K562 (cell line): ENCODE data around the gene MRPL4. TPM values are rescaled to one million over a fixed set of nuclear protein-coding genes. Genes with fewer than 3 reads are reported as not detected.

Experiments
- ATF2 ChIP-seq: sonication (generic); formaldehyde crosslinking; IDR thresholded peaks from 2 replicates; pipeline ENCODE4 v1.8.1; 2022; ENCODE audit warnings: missing genetic modification reagents
- GTF2E2 ChIP-seq: fragments of 200-800 bp; sonication (Bioruptor generic); IDR thresholded peaks from 2 replicates; pipeline ENCODE4 v1.6.1; 2016; ENCODE audit warnings: missing genetic modification characterization, missing compliant biosample characterization
- IRF2 ChIP-seq: sonication (generic); formaldehyde crosslinking; IDR thresholded peaks from 2 replicates; pipeline ENCODE4 v1.8.1; 2022; ENCODE audit warnings: mild to moderate bottlenecking, missing genetic modification reagents
- KDM1A ChIP-seq, 2 experiments: fragments of 450-650 bp; IDR thresholded peaks; 2 replicates each; pipeline ENCODE4 v1.6.1; 2016; ENCODE audit warnings: mild to moderate bottlenecking in 2 of 2
- RBM15 ChIP-seq: fragments of 200-400 bp; formaldehyde crosslinking; IDR thresholded peaks from 2 replicates; pipeline ENCODE4 v1.6.1; 2018; ENCODE audit warnings: mild to moderate bottlenecking, low read length, moderate library complexity; ENCODE audit not compliant: insufficient read depth
- SRF ChIP-seq, 2 experiments: fragments of 250-450, 450-650 bp in 1 of 2; sonication (Bioruptor Pico) in 1 of 2; sonication (generic) in 1 of 2; formaldehyde crosslinking; IDR thresholded peaks; 2 replicates each; pipeline versions ENCODE4 v1.5.0 to v1.5.1; 2020 to 2022; ENCODE audit warnings: mild to moderate bottlenecking in 1 of 2, missing genetic modification reagents in 1 of 2
- YY1 ChIP-seq, 3 experiments: IDR thresholded peaks; 2 replicates each; pipeline ENCODE4 v1.6.1; 2011; ENCODE audit warnings: low read length in 2 of 3, mild to moderate bottlenecking in 2 of 3, moderate library complexity in 2 of 3, borderline replicate concordance in 1 of 3, control low read depth in 1 of 3, low read depth in 1 of 3; ENCODE audit not compliant: insufficient read depth in 3 of 3, insufficient replicate concordance in 2 of 3, control insufficient read depth in 1 of 3, insufficient read length in 1 of 3; ENCODE audit errors: extremely low read depth in 1 of 3
- ZFPM2 ChIP-seq: fragments of 250-450 bp; sonication (Bioruptor Pico); IDR thresholded peaks from 2 replicates; pipeline ENCODE4 v1.5.1; 2022; ENCODE audit warnings: mild to moderate bottlenecking
- ZNF121 ChIP-seq: sonication (generic); formaldehyde crosslinking; conservative IDR thresholded peaks from 2 replicates; pipeline ENCODE4 v1.8.0; 2022; ENCODE audit warnings: missing genetic modification reagents
- ZNF232 ChIP-seq: sonication (generic); formaldehyde crosslinking; IDR thresholded peaks from 2 replicates; pipeline ENCODE4 v1.8.0; 2022; ENCODE audit warnings: mild to moderate bottlenecking, missing genetic modification reagents
- ZNF830 ChIP-seq: fragments of 250-450 bp; sonication (Bioruptor Pico); IDR thresholded peaks from 2 replicates; pipeline ENCODE4 v1.5.0; 2021; ENCODE audit warnings: mild to moderate bottlenecking
- polyA plus RNA-seq, 8 experiments: library from polyadenylated mRNA; depleted of rRNA in 4 of 8; stranded (reverse) in 5 of 8; unstranded in 3 of 8; fragments of >200 nt; fragmentation: Nextera tagmentation in 2 of 8; fragmentation: Illumina TruSeq in 1 of 8; extraction: Ambion mirVana in 2 of 8; extraction: Trizol in 1 of 8; gene quantifications; 2 replicates each; pipeline versions ENCODE4 v1.2.1 to v1.2.3, GENCODE V29; 2011 to 2014; ENCODE audit warnings: inconsistent platforms in 1 of 8, missing spikeins in 1 of 8
- total RNA-seq, 7 experiments: library from RNA; depleted of rRNA in 6 of 7; stranded (reverse); fragments of >200 nt in 6 of 7; fragmentation: Illumina TruSeq in 2 of 7; extraction: Trizol in 2 of 7; gene quantifications; 2 replicates each; pipeline versions ENCODE4 v1.2.1 to v1.2.3, GENCODE V29; 2011 to 2021; ENCODE audit warnings: low replicate concordance in 1 of 7
- TF ChIP-seq, protein P1 (sequence below): fragments of 250-450 bp; sonication (Bioruptor Pico); IDR thresholded peaks from 2 replicates; pipeline ENCODE4 v1.8.0; 2021; ENCODE audit warnings: moderate library complexity, mild to moderate bottlenecking, inconsistent platforms
- TF ChIP-seq, protein P2 (sequence below): fragments of 250-450 bp; sonication (Bioruptor Pico); IDR thresholded peaks from 2 replicates; pipeline ENCODE4 v1.4.0; 2020
- TF ChIP-seq, protein P3 (sequence below): sonication (generic); formaldehyde crosslinking; IDR thresholded peaks from 2 replicates; pipeline ENCODE4 v1.8.0; 2022; ENCODE audit warnings: missing genetic modification reagents, mild to moderate bottlenecking, borderline replicate concordance
- TF ChIP-seq, protein P4 (sequence below): fragments of 250-450 bp; sonication (Bioruptor Pico); IDR thresholded peaks from 2 replicates; pipeline ENCODE4 v1.8.0; 2022; ENCODE audit warnings: moderate library complexity, mild to moderate bottlenecking, inconsistent platforms

MRPL4 gene
- total and polyA plus RNA-seq, 9 of the 15 experiments (the other 6 are each of a cell fraction or from before 2014, with no cell fraction given), result 1.4 to 239 (median 64.9) TPM

DNA sequence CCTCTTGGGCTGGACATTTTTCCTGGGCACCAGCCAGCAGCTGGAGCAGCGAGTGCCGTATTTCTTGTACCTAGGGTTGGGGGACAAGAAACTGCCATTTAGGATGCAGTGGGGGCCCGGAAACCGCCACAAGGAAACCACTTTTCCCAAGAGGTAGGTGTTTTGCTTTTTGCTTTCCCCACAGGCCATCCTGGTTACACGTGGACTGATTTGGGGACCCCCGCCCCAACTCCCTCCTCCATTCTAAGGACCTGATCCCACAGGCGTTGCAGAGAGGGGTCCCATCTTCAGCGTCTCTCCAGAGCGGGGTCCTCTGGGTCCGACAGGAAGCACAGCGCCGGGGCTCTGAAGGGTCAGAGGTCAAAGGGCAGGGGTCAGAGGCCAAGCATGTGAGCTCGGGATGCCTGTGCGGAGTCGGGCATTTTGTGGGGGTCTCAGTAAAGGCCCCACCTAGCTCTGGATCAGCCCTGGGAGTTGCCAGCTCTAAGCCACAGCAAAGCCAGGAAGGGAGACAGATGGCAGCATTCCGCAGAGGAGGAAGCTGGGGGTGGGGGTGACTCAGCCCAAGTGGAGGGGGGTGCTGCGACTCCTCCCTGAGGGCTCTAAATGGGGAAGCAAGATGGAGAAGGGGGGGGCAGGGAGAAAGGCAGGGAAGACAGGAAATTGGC lies 53.3 kb downstream of the MRPL4 start (continued):
- TF ChIP-seq YY1 (IDR thresholded peaks at IDR 0.05; ENCODE audit: borderline replicate concordance in 1 of 3, control insufficient read depth in 1 of 3, extremely low read depth in 1 of 3, insufficient read depth in 3 of 3, insufficient read length in 1 of 3, insufficient replicate concordance in 2 of 3, low read depth in 1 of 3, low read length in 2 of 3), result peak in 1 of 3 experiments; percentile 65
- no peak for TF ChIP-seq RBM15
- no peak for TF ChIP-seq ZNF830
- no peak for TF ChIP-seq SRF (CRISPR knock-in tag; IDR thresholded peaks at IDR 0.05)
- TF ChIP-seq, protein P1, sequence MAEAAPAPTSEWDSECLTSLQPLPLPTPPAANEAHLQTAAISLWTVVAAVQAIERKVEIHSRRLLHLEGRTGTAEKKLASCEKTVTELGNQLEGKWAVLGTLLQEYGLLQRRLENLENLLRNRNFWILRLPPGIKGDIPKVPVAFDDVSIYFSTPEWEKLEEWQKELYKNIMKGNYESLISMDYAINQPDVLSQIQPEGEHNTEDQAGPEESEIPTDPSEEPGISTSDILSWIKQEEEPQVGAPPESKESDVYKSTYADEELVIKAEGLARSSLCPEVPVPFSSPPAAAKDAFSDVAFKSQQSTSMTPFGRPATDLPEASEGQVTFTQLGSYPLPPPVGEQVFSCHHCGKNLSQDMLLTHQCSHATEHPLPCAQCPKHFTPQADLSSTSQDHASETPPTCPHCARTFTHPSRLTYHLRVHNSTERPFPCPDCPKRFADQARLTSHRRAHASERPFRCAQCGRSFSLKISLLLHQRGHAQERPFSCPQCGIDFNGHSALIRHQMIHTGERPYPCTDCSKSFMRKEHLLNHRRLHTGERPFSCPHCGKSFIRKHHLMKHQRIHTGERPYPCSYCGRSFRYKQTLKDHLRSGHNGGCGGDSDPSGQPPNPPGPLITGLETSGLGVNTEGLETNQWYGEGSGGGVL (CRISPR knock-in tag), result no peak
- TF ChIP-seq IRF2, result no peak
- TF ChIP-seq ZNF232 (CRISPR knock-in tag), result no peak
- TF ChIP-seq, protein P2, sequence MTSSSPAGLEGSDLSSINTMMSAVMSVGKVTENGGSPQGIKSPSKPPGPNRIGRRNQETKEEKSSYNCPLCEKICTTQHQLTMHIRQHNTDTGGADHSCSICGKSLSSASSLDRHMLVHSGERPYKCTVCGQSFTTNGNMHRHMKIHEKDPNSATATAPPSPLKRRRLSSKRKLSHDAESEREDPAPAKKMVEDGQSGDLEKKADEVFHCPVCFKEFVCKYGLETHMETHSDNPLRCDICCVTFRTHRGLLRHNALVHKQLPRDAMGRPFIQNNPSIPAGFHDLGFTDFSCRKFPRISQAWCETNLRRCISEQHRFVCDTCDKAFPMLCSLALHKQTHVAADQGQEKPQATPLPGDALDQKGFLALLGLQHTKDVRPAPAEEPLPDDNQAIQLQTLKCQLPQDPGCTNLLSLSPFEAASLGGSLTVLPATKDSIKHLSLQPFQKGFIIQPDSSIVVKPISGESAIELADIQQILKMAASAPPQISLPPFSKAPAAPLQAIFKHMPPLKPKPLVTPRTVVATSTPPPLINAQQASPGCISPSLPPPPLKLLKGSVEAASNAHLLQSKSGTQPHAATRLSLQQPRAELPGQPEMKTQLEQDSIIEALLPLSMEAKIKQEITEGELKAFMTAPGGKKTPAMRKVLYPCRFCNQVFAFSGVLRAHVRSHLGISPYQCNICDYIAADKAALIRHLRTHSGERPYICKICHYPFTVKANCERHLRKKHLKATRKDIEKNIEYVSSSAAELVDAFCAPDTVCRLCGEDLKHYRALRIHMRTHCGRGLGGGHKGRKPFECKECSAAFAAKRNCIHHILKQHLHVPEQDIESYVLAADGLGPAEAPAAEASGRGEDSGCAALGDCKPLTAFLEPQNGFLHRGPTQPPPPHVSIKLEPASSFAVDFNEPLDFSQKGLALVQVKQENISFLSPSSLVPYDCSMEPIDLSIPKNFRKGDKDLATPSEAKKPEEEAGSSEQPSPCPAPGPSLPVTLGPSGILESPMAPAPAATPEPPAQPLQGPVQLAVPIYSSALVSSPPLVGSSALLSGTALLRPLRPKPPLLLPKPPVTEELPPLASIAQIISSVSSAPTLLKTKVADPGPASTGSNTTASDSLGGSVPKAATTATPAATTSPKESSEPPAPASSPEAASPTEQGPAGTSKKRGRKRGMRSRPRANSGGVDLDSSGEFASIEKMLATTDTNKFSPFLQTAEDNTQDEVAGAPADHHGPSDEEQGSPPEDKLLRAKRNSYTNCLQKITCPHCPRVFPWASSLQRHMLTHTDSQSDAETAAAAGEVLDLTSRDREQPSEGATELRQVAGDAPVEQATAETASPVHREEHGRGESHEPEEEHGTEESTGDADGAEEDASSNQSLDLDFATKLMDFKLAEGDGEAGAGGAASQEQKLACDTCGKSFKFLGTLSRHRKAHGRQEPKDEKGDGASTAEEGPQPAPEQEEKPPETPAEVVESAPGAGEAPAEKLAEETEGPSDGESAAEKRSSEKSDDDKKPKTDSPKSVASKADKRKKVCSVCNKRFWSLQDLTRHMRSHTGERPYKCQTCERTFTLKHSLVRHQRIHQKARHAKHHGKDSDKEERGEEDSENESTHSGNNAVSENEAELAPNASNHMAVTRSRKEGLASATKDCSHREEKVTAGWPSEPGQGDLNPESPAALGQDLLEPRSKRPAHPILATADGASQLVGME, result no peak
- no peak for TF ChIP-seq ZNF121 (CRISPR knock-in tag)
- no peak for TF ChIP-seq ZFPM2
- no peak for TF ChIP-seq ATF2
- TF ChIP-seq GTF2E2 (tag), result no peak
- TF ChIP-seq, protein P3, sequence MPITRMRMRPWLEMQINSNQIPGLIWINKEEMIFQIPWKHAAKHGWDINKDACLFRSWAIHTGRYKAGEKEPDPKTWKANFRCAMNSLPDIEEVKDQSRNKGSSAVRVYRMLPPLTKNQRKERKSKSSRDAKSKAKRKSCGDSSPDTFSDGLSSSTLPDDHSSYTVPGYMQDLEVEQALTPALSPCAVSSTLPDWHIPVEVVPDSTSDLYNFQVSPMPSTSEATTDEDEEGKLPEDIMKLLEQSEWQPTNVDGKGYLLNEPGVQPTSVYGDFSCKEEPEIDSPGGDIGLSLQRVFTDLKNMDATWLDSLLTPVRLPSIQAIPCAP (CRISPR knock-in tag), result no peak
- TF ChIP-seq, protein P4, sequence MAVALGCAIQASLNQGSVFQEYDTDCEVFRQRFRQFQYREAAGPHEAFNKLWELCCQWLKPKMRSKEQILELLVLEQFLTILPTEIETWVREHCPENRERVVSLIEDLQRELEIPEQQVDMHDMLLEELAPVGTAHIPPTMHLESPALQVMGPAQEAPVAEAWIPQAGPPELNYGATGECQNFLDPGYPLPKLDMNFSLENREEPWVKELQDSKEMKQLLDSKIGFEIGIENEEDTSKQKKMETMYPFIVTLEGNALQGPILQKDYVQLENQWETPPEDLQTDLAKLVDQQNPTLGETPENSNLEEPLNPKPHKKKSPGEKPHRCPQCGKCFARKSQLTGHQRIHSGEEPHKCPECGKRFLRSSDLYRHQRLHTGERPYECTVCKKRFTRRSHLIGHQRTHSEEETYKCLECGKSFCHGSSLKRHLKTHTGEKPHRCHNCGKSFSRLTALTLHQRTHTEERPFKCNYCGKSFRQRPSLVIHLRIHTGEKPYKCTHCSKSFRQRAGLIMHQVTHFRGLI (CRISPR knock-in tag), result no peak
- TF ChIP-seq KDM1A (IDR thresholded peaks at IDR 0.05), result peak; percentile 38 to 63; a peak in 3 of 4 replicates
